Glomerular endothelial cell (primary cell): Measurements from ENCODE around the gene KIAA0586. TPM values are rescaled to one million over a fixed set of nuclear protein-coding genes. Genes with fewer than 3 reads are reported as not detected.
"Not testable (repeated sequence)": the region's sequence is repeated elsewhere in the genome, so short reads cannot be mapped to it uniquely, and the experiment has no call there.

Source experiments
- DNase-seq: peaks from one replicate; pipeline ENCODE4 v3.0.0-alpha.2; 2011; ENCODE audit warnings: low read depth, low spot score; ENCODE audit errors: extremely low read depth
- total RNA-seq: library from RNA; depleted of rRNA; stranded (reverse); fragments of >200 nt; gene quantifications from 2 replicates; pipeline ENCODE4 v1.2.3, GENCODE V29; 2015

Gene KIAA0586
- total RNA-seq, 1 donor from 2014 or later: 20.2 TPM

DNA sequence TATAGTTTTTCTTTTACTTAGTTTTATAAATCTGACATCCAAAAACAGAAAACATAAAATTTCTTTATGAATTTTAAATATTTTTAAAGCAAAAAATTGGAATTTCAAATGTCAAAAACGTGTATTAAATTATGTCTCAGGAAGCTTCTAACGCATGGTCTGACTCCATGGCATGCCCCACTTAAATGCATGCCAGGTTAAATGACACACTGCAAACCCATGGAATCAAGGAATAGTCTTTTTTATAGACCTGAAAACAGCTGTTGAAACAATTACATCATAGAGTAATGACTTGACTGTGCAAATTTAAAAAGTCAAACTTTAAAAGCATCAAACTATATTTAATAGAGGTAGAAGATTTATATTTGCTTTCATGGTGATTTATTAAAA is 114.1 kb downstream of the KIAA0586 start:
- no peak for DNase-seq

DNA sequence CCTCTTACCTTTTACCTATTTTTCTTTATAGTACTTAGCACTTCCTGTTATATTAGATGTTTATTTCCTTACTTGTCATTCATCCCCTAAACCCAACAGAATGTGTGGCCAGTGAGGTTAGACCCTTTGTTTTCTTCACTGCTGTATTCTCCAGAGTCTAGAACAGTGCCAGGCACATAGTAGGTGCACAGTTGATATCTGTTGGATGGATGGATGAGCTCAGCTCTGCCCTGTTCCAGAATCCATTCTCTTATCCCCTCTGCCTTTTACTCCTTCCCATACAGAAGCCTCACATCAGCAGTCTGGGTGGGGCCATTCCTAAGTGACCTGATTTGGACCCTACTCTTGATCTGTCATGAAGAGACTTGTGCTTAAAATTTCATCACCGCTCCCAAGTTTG is 115.7 kb downstream of the KIAA0586 start:
- DNase-seq: no peak

DNA sequence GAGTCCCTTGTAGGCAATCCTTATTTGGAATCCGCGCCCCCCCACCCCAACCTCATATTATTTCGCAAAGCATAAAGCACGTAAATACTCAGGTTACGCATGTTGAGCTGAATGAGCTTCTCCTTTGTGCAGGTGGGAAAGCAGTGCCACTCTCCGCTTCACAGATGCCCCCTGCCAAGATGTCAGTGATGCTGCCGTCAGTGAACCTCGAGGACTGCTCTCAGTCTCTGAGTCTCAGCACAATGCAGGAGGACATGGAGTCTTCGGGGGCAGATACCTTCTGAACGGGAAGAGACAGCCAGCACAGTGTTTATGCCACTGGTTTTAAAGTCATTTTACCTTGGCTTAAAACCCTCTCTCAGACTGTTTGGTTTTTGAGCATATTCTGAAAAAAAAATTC is 120.1 kb downstream of the KIAA0586 start:
- no peak for DNase-seq

DNA sequence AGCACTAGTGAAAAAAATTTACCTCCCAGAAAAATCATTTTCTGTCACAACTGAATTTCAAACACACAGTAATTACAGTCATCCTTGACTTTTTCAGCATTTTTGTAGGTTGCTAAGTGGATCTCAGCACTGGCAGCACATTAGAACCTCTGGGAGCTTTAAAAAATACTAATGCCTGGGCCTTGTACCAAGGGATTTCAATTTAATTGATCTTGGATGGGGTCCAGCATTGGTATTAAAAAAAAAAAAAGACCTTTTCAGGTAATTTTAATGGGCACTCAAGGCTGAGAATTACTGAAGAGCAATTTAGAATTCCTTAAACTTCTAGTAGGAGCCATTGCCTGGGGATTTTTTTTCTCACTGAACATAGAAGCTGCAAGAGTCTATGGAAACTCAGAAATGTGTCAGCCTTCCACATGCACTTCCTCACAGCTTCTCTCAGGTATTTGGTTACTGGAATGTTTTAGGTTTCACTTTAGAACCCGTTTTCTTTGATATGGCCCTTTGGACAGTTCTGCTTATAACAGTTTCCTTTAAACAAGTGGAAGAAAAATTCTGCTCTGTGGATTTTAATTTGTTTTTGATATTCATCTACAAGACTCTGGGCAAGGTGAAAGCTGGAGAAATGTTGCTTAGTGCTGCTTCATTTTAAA is 121.7 kb downstream of the KIAA0586 start:
- no peak for DNase-seq

DNA sequence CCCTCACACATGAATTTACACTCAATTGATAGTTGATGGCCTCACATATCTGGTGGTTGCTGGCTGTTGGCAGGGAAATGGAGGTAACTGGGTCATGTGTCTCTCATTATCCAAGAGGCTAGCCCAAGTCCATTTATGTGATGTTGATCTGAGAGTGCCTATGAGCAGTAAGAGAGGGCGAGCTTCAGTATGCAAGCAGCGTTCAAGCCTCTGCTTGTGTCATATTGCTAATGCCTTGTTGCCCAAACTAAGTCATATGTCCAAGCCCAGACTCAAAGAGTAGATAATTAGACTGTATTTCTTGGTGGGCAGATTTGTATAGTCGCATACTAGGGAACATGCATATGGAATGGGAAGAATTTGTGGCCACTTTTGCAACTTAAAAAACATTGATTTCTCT is 126.4 kb downstream of the KIAA0586 start:
- no peak for DNase-seq

DNA sequence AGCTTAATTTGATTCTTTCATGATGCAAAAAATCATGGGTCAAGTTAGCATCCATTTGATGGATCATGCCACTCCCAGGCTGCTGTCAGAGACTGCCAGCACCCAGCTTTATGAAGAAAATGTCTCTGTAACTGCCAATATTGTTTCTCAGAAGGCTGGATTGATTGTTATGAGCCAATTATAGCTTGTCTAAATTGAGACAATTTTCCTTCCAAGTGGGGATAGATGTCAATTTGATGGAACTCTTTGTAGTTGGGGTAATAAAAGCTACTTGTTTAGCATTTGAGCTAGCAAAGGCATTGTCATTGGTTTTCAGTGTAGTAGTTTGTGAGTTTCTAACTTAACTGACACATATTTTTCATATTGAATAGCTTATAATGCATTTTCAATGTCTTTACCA is 128.1 kb downstream of the KIAA0586 start:
- DNase-seq: no peak

DNA sequence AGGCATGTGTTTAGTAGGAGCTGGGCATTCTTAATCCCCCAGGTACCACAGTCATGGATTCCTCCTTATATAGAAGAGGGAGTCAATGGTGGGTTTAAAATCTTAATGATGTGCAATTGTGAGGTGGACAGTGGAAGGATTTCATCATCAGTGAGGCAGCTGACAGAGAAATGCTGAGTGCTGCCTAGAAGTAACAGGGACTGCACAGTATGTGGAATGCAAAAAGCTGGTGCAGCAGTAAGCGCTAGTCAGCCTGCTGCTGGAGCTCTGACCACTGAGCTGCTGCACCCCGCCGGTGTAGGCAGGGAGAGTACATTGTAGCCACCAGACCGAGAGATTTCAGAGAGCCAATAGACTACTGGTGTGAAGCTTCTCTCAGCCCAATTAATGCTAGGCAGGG is 129.7 kb downstream of the KIAA0586 start:
- no peak for DNase-seq

DNA sequence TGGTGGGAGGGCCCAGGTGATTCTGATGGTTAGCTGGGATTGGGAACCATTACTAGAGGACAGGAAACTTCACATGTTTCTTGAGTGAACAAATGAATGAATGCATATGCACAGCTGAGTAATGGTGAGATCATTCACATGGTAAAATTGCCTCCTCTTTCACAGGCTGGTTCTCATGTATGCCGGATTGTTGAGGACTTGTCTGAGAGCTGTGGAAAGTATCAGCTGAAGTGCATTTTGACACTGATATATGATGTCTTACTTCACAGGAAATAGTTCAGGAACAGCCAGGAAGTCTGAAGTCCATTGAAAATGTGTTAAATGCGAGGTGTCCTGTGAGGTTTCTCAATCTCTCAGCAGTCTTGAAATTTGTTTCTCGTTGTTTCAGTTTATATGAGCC is 132.7 kb downstream of the KIAA0586 start:
- DNase-seq: peak; percentile 18

DNA sequence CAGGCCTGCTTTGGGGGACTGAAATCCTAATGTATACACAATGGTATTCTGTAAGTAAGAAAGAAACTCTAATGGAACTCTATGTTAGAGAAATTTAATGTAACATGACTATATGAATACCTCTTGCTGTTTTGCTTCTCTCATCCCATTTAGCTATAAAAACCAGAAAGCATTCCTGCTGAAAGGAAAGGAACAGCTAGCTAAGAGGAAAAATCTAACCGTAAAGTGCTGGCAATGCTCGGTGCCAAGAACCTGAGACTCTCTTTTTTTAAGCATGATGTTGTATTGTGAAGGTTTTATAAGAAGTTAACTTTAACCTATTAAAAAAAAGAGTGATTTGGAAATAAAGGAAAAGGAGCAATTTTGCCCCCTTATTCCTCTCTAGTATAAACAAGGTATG is 134.6 kb downstream of the KIAA0586 start:
- DNase-seq: no peak

DNA sequence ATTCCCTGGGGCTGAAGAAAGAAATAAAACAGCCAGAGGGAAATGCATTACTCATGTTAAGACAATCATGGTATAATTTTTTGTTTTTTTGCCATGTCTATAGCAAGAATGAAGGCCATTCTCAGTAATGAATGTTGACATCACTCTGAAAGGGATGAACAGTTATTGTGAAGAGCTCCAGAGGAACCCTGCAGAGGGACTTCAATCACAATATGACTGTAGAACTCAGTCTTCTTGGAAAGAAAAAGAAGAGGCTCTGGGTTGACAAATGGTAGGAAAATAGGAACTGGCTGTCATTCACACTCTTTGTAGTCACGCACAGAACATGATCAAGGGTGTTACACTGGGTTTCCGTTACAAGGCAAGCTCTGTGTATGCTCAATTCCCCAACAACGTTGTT is 136.5 kb downstream of the KIAA0586 start:
- no peak for DNase-seq

DNA sequence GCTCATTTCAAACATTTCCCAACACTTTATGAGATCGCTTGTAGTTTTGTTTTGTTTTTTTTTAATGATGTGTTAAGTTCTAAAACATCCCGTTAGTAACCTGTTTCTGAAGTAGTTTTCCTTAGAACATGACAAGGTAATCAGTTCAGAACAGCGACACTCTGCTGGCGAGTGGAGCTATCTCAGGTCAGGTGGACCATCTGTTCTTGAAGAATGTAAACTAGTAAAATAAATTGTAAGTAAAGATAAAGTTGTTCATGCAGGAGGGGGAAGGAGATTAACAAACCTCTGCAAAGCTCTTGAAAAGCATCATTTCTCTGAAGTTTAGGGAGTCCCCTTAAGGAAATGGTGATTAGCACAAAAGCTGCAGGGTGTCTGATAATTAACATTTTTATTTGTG is 138.3 kb downstream of the KIAA0586 start:
- DNase-seq: no peak

DNA sequence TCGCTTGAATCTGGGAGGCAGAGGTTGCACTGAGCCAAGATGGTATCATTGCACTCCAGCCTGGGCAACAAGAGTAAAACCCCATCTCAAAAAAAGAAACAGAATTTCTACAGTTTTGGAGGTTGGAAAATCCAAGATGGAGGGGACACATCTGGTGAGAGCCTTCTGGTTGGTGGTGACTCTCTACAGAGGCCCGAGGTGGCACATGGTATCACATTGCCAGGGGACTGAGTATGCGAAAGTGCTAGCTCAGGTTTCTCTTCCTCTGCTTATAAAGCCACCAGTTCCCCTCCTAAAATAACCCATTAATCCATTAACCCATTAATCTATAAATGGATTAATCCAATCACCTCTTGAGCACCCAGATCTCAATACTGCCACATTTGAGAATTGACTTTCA is 139.5 kb downstream of the KIAA0586 start:
- DNase-seq: no peak

DNA sequence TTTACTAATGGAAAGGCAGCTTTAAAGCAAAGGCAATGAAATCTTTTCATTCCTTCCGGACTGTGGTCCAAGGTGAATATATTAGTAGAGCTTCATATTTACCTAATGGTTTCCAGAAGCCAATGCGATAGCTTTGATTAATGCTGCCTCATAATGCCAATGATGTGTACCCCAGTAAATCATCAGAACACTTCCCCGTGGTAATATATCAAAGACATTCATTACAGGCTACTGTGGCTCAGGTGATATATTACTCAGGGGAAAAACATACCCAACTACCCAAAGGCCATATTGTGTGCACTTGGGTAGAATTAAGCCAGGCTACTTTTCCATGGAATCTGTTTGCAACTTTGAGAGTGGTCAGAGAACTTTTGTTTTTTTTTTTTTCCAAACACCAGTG is 140.8 kb downstream of the KIAA0586 start:
- no peak for DNase-seq

DNA sequence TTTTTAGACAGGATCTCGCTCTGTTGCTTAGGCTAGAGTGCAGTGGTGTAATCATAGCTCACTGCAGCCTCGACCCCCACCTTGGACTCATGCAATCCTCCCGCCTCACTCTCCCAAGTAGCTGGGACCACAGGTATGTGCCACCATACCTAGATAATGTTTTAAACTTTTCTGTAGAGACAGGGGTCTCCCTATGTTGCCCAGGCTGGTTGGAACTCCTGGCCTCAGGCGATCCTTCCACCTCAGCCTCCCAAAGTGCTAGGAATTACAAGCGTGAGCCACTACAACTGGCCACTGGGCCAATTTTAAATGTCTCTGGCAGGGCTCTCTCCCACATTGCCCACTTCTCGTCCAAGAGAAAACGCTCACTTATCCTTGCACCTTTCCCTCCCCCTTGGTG is 143.7 kb downstream of the KIAA0586 start:
- DNase-seq: no peak

DNA sequence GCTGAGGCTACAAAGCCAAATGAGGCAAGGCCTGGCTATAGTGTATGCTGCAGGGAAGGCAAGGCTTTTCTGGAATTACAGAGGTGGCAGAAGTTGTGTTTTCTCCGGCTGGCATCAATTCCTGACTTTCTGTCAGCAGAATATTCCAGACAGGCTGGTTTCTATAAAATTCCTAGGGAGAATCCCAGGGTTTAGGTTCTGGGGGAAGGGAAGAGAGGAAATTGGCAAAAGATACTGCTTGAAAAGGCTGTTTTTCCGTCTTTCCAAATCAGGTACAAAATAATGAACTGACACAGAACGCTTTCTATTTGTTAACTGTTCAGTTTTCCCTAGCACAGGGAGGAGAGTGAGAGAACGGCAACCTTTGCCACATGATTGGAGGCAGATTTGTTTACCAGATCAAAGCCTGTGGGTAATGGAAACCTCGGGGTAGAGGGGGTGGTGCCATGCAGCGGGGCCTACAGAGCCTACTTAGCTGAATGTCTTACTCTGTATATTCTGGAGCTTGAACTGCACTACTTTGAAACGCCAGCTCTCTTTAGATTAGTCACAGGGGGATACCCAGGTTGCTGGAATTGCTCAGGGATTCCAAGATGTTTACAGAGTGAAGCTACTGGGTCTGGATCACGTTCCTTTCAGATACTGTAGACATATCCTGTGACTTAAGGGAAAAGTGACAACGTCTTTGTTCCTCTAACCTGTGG is 144.4 kb downstream of the KIAA0586 start:
- no peak for DNase-seq

DNA sequence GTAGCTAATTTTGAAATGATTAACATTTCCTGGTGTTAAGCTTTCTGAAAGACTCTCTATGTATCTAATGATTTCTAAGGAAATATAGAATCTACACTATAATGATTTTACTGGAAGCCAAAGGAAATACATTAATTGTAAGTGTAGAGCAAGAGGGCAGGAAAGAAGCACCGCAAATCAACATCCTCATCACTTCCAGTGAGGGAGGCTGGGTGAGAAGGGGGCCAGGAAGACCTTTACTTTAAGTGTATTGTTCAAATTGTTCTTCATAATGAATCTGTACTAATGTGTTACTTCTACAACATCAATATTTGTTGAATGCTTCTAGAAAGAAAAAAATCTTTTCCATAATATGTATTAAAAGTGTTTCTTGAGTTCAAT is 144.9 kb downstream of the KIAA0586 start:
- DNase-seq: no peak

DNA sequence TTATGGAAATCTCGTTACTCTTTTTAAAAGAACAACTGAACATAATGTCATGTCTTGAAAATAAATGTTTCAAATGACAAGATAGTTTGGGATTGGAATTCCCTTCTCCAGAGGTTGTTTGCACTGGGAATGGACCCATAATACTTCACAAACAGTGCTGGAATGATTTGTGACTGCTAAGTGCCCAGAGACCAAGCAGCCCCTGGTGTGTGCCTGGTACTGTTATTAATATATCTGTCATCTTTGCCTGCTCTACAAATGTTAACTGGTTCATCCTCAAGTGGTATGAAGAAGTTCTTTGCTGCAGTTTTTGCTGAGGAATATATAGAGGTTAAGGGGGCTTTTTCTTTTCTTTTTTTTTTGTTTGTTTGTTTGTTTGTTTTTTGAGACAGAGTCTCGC is 145.3 kb downstream of the KIAA0586 start:
- no peak for DNase-seq

DNA sequence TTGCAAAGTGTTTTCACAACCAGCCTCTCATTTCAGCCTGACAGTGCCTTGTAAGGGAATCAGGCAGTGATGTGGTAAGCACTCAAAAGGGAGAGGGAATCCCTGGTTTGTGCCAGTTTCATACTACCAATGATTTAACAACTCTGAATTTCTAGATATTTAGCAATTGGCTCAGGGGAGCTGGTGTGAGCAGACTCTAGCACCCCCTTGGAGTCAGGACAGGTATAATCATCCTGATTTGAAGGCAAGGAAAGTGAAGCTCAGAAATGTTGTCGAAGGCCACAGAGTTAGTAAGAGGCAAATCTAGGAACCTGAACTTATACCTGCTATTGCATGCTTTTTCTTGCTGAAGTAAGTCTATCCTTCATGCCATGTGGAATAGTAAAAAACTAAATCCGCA is 147.1 kb downstream of the KIAA0586 start:
- no peak for DNase-seq

DNA sequence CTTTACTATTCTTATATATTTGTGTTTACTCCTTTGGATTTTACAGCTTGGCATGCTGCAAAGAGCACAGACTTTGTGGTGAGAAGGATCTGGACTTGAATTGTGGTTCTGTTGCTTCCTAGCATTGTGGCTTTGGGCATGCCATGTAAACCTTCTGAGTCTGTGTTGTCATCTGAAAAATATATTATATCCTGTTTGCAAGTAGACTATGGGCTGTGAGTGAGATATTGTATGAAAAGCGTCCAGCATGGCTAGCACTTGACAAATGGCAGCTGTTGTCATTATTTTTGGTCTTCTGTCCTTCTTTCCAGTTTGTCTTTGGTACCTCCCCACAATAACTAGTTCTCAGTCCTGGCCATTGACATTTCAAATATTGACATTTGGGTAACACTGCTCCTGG is 148.4 kb downstream of the KIAA0586 start:
- no peak for DNase-seq

DNA sequence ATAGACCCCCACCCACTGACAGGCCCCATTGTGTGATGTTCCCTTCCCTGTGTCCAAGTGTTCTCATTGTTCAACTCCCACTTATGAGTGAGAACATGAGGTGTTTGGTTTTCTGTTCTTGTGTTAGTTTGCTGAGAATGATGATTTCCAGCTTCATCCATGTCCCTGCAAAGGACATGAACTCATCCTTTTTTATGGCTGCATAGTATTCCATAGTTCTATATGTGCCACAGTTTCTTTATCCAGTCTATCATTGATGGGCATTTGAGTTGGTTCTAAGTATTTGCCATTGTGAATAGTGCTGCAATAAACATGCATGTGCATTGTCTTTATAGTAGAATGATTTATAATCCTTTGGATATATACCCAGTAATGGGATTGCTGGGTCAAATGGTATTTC is 152.5 kb downstream of the KIAA0586 start:
- DNase-seq: not testable (repeated sequence)

DNA sequence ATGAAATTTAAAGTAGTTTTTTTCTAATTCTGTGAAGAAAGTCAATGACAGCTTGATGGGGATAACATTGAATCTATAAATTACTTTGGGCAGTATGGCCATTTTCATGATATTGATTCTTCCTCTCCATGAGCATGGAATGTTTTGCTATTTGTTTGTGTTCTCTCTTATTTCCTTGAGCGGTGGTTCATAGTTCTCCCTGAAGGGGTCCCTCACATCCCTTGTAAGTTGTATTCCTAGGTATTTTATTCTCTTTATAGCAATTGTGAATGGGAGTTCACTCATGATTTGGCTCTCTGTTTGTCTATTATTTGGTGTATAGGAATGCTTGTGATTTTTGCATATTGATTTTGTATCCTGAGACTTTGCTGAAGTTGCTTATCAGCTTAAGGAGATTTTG is 153.9 kb downstream of the KIAA0586 start:
- not testable (repeated sequence) for DNase-seq

DNA sequence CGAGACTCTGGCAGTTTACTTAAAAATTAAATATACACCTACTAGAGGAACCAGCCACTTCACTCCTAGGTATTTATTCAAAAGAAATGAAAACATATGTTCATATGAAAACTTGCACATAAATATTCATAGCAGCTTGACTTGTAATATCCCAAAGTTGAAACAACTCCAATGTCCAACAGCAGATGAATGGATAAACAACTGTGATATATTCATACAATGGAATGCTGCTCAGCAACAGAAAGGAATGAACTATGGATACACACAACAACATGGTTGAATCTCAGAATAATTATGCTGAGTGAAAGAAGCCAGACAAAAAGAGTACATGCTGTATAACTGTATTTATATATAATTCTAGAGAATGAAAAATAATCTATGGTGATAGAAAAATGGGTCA is 156.9 kb downstream of the KIAA0586 start:
- no peak for DNase-seq

DNA sequence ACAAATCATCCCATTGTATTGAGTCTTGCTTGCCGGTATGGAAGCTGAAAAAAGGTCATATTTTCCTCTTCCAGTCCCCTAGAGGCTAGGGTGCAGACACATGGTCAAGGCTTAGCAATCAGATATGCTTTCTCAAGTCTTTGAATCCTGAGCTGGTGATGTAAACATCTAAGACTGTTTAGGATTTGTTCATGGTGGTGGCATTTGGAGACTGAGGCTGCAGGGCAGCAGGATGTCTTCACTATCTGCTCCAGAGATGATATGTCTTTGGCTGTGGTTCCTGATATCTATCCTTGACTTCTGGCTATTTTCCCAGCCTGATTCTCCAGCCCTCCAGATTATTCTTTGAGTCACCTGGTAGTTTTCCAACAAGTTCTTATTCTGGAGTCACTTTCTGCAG is 159.8 kb downstream of the KIAA0586 start:
- no peak for DNase-seq
